HG02973 (cell line): Measurements from ENCODE around the gene CCDC89.
"Not testable (repeated sequence)": the region's sequence is repeated elsewhere in the genome, so short reads cannot be mapped to it uniquely, and the experiment has no call there.

ENCODE experiments used
- ATAC-seq: cut with Tn5 transposase; IDR thresholded peaks from one replicate; pipeline ENCODE4 v1.9.1; 2021; ENCODE audit warnings: moderate library complexity; ENCODE audit not compliant: unreplicated experiment

The CCDC89 gene

GRCh38 chr11:85654343-85654742, 31.7 kb downstream of the CCDC89 start:
- not testable (repeated sequence) for ATAC-seq

GRCh38 chr11:85652786-85653447, 33.1 kb downstream of the CCDC89 start:
- no peak for ATAC-seq

- ATAC-seq: no peak
These were observed 34.9 kb downstream of the CCDC89 start for GRCh38 chr11:85651118-85651517.

- peak; percentile 99 for ATAC-seq
These were observed 38.2 kb downstream of the CCDC89 start, which contains the start of gene TMEM126A for GRCh38 chr11:85647604-85648299. Gene TMEM126A (plus strand): TSS chr11:85647967. CDS start chr11:85650256, 2,289 bp downstream.

GRCh38 chr11:85647078-85647477, 38.9 kb downstream of the CCDC89 start:
- no peak for ATAC-seq

- ATAC-seq: no peak
These were observed 42.8 kb downstream of the CCDC89 start for GRCh38 chr11:85643191-85643614.

- ATAC-seq: no peak
These were observed 51.2 kb downstream of the CCDC89 start for GRCh38 chr11:85634747-85635146.
